KMS-11 (cell line): ENCODE results near the gene ZNF581.

Source experiments
- H2AFZ ChIP-seq: fragments of 200-600 bp; sonication (generic); 2 replicates; pipeline ENCODE4 v1.6.1; 2016; ENCODE audit warnings: antibody characterized with exemption, mixed run types, low read depth
- H3K27ac ChIP-seq: fragments of 200-600 bp; sonication (generic); 2 replicates; pipeline ENCODE4 v1.6.1; 2016; ENCODE audit warnings: mild to moderate bottlenecking, mixed run types
- H3K27me3 ChIP-seq: fragments of 200-600 bp; sonication (generic); 2 replicates; pipeline ENCODE4 v1.6.1; 2017; ENCODE audit warnings: mild to moderate bottlenecking, low read depth, mixed run types, moderate library complexity; ENCODE audit not compliant: insufficient read depth
- H3K36me3 ChIP-seq: fragments of 200-600 bp; sonication (generic); 2 replicates; pipeline ENCODE4 v1.6.1; 2017; ENCODE audit warnings: mild to moderate bottlenecking, mixed run types; ENCODE audit not compliant: insufficient read depth
- H3K4me1 ChIP-seq: fragments of 200-600 bp; sonication (generic); 2 replicates; pipeline ENCODE4 v1.6.1; 2016; ENCODE audit warnings: mild to moderate bottlenecking, low read depth, mixed run types; ENCODE audit not compliant: poor library complexity, severe bottlenecking
- H3K4me2 ChIP-seq: fragments of 200-600 bp; sonication (generic); 2 replicates; pipeline ENCODE4 v1.7.0; 2016; ENCODE audit warnings: mild to moderate bottlenecking, mixed run types
- H3K4me3 ChIP-seq: fragments of 200-600 bp; sonication (generic); IDR thresholded peaks from 2 replicates; pipeline ENCODE4 v1.6.1; 2017; ENCODE audit warnings: low read depth, low read length, mixed read lengths; ENCODE audit not compliant: insufficient read depth
- H3K79me2 ChIP-seq: fragments of 200-600 bp; sonication (generic); 2 replicates; pipeline ENCODE4 v1.6.1; 2016; ENCODE audit warnings: low read depth, mixed run types; ENCODE audit not compliant: insufficient read depth
- H3K9ac ChIP-seq: fragments of 200-600 bp; sonication (generic); 2 replicates; pipeline ENCODE4 v1.6.1; 2016; ENCODE audit warnings: mild to moderate bottlenecking, mixed run types
- H4K20me1 ChIP-seq: fragments of 200-600 bp; sonication (generic); 2 replicates; pipeline ENCODE4 v1.6.1; 2016; ENCODE audit warnings: mild to moderate bottlenecking, mixed run types; ENCODE audit not compliant: insufficient read depth
- CTCF ChIP-seq: fragments of 200-600 bp; sonication (generic); conservative IDR thresholded peaks from 2 replicates; pipeline ENCODE4 v1.6.1; 2017; ENCODE audit warnings: low read depth, mild to moderate bottlenecking, antibody characterized with exemption, low read length, moderate library complexity, mixed read lengths

The ZNF581 gene

GRCh38 chr19:55659822-55660221 is 16.4 kb downstream of the ZNF581 start:
- Histone ChIP-seq H3K4me1 (peaks cover 22% of the 10 kb centered on the region), H4K20me1 (peaks cover 16% of the 10 kb centered on the region), H3K9ac (no peak overlapping the region), H3K36me3 (peaks cover 18% of the 10 kb centered on the region; the same call in 1 of the 2 replicates), H3K27me3 (no peaks in the 10 kb centered on the region), H3K79me2 (peaks cover 90% of the 10 kb centered on the region), H3K27ac (no peak overlapping the region), H2AFZ (no peak overlapping the region), H3K4me3 (no peak overlapping the region), H3K4me2 (no peak overlapping the region)
- TF ChIP-seq CTCF, result no peak

GRCh38 chr19:55660404-55660803 is 17.0 kb downstream of the ZNF581 start:
- Histone ChIP-seq H3K79me2 (peaks cover 94% of the 10 kb centered on the region), H3K36me3 (peaks cover 18% of the 10 kb centered on the region; the same call in 1 of the 2 replicates), H3K4me1 (peaks cover 22% of the 10 kb centered on the region), H3K27ac (no peak overlapping the region), H3K4me3 (no peak overlapping the region), H4K20me1 (peaks cover 16% of the 10 kb centered on the region), H3K4me2 (no peak overlapping the region), H3K27me3 (no peaks in the 10 kb centered on the region), H3K9ac (no peak overlapping the region), H2AFZ (no peak overlapping the region)
- no peak for TF ChIP-seq CTCF

- no peak for TF ChIP-seq CTCF
- Histone ChIP-seq H3K4me2 (no peak overlapping the region), H2AFZ (no peak overlapping the region), H3K27me3 (no peaks in the 10 kb centered on the region), H3K79me2 (peaks cover 94% of the 10 kb centered on the region), H4K20me1 (peaks cover 16% of the 10 kb centered on the region), H3K9ac (no peak overlapping the region), H3K4me3 (no peak overlapping the region), H3K36me3 (peaks cover 18% of the 10 kb centered on the region; the same call in 1 of the 2 replicates), H3K27ac (no peak overlapping the region), H3K4me1 (peaks cover 22% of the 10 kb centered on the region)
Measured at GRCh38 chr19:55660991-55661390, 17.5 kb downstream of the ZNF581 start.

- H3K27ac ChIP-seq, result no peak overlapping the region
- H3K79me2 ChIP-seq, result peaks cover 94% of the 10 kb centered on the region
- H3K9ac ChIP-seq, result no peak overlapping the region
- no peak overlapping the region for H3K4me2 ChIP-seq
- peaks cover 18% of the 10 kb centered on the region; the same call in 1 of the 2 replicates for H3K36me3 ChIP-seq
- peaks cover 16% of the 10 kb centered on the region for H4K20me1 ChIP-seq
- TF ChIP-seq CTCF, result no peak
- H3K4me1 ChIP-seq, result peaks cover 16% of the 10 kb centered on the region
- no peaks in the 10 kb centered on the region for H3K27me3 ChIP-seq
- H2AFZ ChIP-seq, result no peak overlapping the region
- H3K4me3 ChIP-seq, result no peak overlapping the region
Measured at GRCh38 chr19:55661826-55662225, 18.4 kb downstream of the ZNF581 start.
